ENCODE results near the gene ZDHHC14. TPM values are rescaled to one million over a fixed set of nuclear protein-coding genes. Genes with fewer than 3 reads are reported as not detected.

Gene ZDHHC14
- total RNA-seq, 1 experiment from 2014 or later, result 3.2 TPM

DNA sequence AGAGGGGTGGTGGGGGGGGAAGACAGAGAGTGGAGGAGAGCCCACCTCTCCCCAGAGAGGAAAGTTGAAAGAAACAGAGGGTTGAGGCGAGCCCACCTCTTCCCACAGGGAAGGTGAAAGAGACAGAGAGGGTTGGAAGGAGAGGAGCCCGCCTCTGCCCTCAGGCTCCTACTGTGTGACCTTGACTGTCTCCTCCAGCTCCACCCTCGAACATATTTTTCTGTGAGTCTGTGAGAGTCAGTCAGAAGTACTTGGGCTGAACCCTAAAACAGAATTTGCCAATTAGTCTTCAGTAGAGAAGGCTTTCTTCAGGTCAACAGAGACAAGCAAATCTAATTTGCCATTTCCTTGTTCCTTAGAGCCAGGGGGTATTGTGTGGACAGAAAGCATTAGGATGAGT is 288.3 kb downstream of the ZDHHC14 start:
- POLR2A ChIA-PET (ENCODE audit: low non-redundant PET), result no interaction called here
- H3K9me3 ChIP-seq (ENCODE audit: low read depth, low read length, poor library complexity, severe bottlenecking), result no peaks in the 10 kb centered on the region
- CTCF ChIA-PET, result interaction anchor here (0.6 to 1.3 kb wide), 2 partner anchors 52 to 355 kb away, joined by 4 read pairs; no protein-coding TSS in a partner anchor
- H3K27me3 ChIP-seq (replicated peaks; ENCODE audit: insufficient read depth, low read depth, low read length, poor library complexity), result no peaks in the 10 kb centered on the region
- BruUV-seq (replicated peaks), result no TSS peak
- H3K4me1 ChIP-seq (ENCODE audit: insufficient read depth, low read length, poor library complexity, severe bottlenecking), result peaks cover 5% of the 10 kb centered on the region
- intact Hi-C loops (cut with micrococcal nuclease; ENCODE audit: unreplicated experiment), result no loop called here
- no peak for DNase-seq (ENCODE audit: low spot score)
- H3K4me3 ChIP-seq (ENCODE audit: low read depth, low read length, poor library complexity, severe bottlenecking), result no peak overlapping the region
- no peak overlapping the region for H3K27ac ChIP-seq (ENCODE audit: low read depth, low read length, poor library complexity, severe bottlenecking)
- no peaks in the 10 kb centered on the region for H3K36me3 ChIP-seq (ENCODE audit: insufficient read depth, low read length, poor library complexity, severe bottlenecking)
- TF ChIP-seq EZH2 (IDR thresholded peaks at IDR 0.05; ENCODE audit: borderline replicate concordance, low read depth, low read length, poor library complexity, severe bottlenecking), result no peak
- TF ChIP-seq CTCF (conservative IDR thresholded peaks at IDR 0.05; ENCODE audit: low read depth, low read length), result no peak

DNA sequence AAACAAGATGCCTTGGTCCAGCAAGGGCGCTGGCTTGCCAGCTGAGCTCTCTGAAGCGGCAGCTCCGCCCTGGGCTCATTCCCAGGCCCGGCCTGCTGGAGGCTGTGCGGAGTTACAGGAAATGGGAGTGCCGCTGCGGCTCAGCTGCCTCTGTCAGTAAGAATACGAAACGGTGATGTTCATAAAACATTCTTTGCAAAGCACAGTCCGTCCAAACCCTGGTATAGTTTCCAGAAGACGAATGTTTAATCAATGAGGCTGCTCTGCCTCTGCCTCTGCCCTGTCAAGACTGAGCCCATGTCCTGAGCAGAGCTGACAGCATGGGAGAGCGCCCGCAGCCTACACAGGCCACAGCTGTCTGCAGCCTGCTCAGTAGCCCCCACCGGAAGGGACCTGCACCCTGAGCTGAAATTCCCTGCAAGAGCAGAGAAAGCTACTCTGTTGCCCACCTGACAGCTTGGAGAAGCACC is 288.8 kb downstream of the ZDHHC14 start:
- no peaks in the 10 kb centered on the region for H3K9me3 ChIP-seq (ENCODE audit: low read depth, low read length, poor library complexity, severe bottlenecking)
- no TSS peak for BruUV-seq (replicated peaks)
- POLR2A ChIA-PET (ENCODE audit: low non-redundant PET), result no interaction called here
- no peak overlapping the region for H3K27ac ChIP-seq (ENCODE audit: low read depth, low read length, poor library complexity, severe bottlenecking)
- no peaks in the 10 kb centered on the region for H3K27me3 ChIP-seq (replicated peaks; ENCODE audit: insufficient read depth, low read depth, low read length, poor library complexity)
- intact Hi-C loops (cut with micrococcal nuclease; ENCODE audit: unreplicated experiment), result no loop called here
- peak; percentile 39 for DNase-seq (ENCODE audit: low spot score)
- TF ChIP-seq CTCF (conservative IDR thresholded peaks at IDR 0.05; ENCODE audit: low read depth, low read length), result no peak
- TF ChIP-seq EZH2 (IDR thresholded peaks at IDR 0.05; ENCODE audit: borderline replicate concordance, low read depth, low read length, poor library complexity, severe bottlenecking), result no peak
- CTCF ChIA-PET, result interaction anchor here (1.3 kb wide), 1 partner anchor 355 kb away, joined by 4 read pairs; no protein-coding TSS in a partner anchor
- no peaks in the 10 kb centered on the region for H3K36me3 ChIP-seq (ENCODE audit: insufficient read depth, low read length, poor library complexity, severe bottlenecking)
- peaks cover 5% of the 10 kb centered on the region for H3K4me1 ChIP-seq (ENCODE audit: insufficient read depth, low read length, poor library complexity, severe bottlenecking)
- H3K4me3 ChIP-seq (ENCODE audit: low read depth, low read length, poor library complexity, severe bottlenecking), result no peak overlapping the region

GRCh38 chr6:157670466-157671186 is 289.6 kb downstream of the ZDHHC14 start:
- ChIA-PET POLR2A (ENCODE audit: low non-redundant PET) (no interaction called here), CTCF (no interaction called here)
- BruUV-seq (replicated peaks), result no TSS peak
- Histone ChIP-seq H3K27ac (ENCODE audit: low read depth, low read length, poor library complexity, severe bottlenecking) (no peak overlapping the region), H3K4me3 (ENCODE audit: low read depth, low read length, poor library complexity, severe bottlenecking) (no peak overlapping the region), H3K36me3 (ENCODE audit: insufficient read depth, low read length, poor library complexity, severe bottlenecking) (no peaks in the 10 kb centered on the region), H3K4me1 (ENCODE audit: insufficient read depth, low read length, poor library complexity, severe bottlenecking) (peaks cover 5% of the 10 kb centered on the region), H3K9me3 (ENCODE audit: low read depth, low read length, poor library complexity, severe bottlenecking) (no peaks in the 10 kb centered on the region), H3K27me3 (replicated peaks; ENCODE audit: insufficient read depth, low read depth, low read length, poor library complexity) (no peaks in the 10 kb centered on the region)
- no peak for TF ChIP-seq CTCF (conservative IDR thresholded peaks at IDR 0.05; ENCODE audit: low read depth, low read length)
- intact Hi-C loops (cut with micrococcal nuclease; ENCODE audit: unreplicated experiment), result no loop called here
- no peak for DNase-seq (ENCODE audit: low spot score)

Measured in A673 (cell line).